ENCODE data around the gene LGR4.

GRCh38 chr11:27390318-27391295 is 82.0 kb downstream of the LGR4 start:
- TF ChIP-seq POLR2A (IDR thresholded peaks at IDR 0.05; ENCODE audit: low read depth, low read length) (no peak), EZH2 (IDR thresholded peaks at IDR 0.05; ENCODE audit: borderline replicate concordance, control insufficient read depth, low read depth, low read length) (no peak), CTCF (IDR thresholded peaks at IDR 0.05 in 2 of 3, conservative IDR thresholded peaks at IDR 0.05 in 1 of 3; ENCODE audit: control insufficient read depth in 2 of 3, extremely low read depth in 1 of 3, insufficient read depth in 1 of 3, low read depth in 3 of 3, low read length in 3 of 3) (no peak), MXI1 (IDR thresholded peaks at IDR 0.05; ENCODE audit: low read depth, low read length) (no peak), CBFB (IDR thresholded peaks at IDR 0.05; ENCODE audit: low read depth) (no peak), CBX5 (IDR thresholded peaks at IDR 0.05; ENCODE audit: low read depth) (no peak), MTA3 (IDR thresholded peaks at IDR 0.05; ENCODE audit: borderline replicate concordance, low read length) (no peak)

Measured in GM12878 (cell line).